ENCODE measurements around the gene POU6F2.
"Not testable (repeated sequence)": the region's sequence is repeated elsewhere in the genome, so short reads cannot be mapped to it uniquely, and the experiment has no call there.

POU6F2 gene

GRCh38 chr7:39187130-39187529 is 209.4 kb downstream of the POU6F2 start:
- no peak for DNase-seq (ENCODE audit: low spot score)

- DNase-seq (ENCODE audit: low spot score) = no peak
These were observed 214.8 kb downstream of the POU6F2 start for GRCh38 chr7:39192476-39192875.

GRCh38 chr7:39194388-39194787 is 216.7 kb downstream of the POU6F2 start:
- not testable (repeated sequence) for DNase-seq (ENCODE audit: low spot score)

GRCh38 chr7:39195967-39196366 is 218.3 kb downstream of the POU6F2 start:
- DNase-seq (ENCODE audit: low spot score) = no peak

GRCh38 chr7:39197831-39198230 is 220.1 kb downstream of the POU6F2 start:
- DNase-seq (ENCODE audit: low spot score) = no peak

- DNase-seq (ENCODE audit: low spot score) = no peak
These were observed 220.8 kb downstream of the POU6F2 start for GRCh38 chr7:39198556-39198955.

GRCh38 chr7:39199006-39199405 is 221.3 kb downstream of the POU6F2 start:
- no peak for DNase-seq (ENCODE audit: low spot score)

GRCh38 chr7:39199951-39200350 is 222.2 kb downstream of the POU6F2 start:
- DNase-seq (ENCODE audit: low spot score) = no peak

- no peak for DNase-seq (ENCODE audit: low spot score)
These were observed 224.3 kb downstream of the POU6F2 start for GRCh38 chr7:39202041-39202440.

- no peak for DNase-seq (ENCODE audit: low spot score)
These were observed 232.7 kb downstream of the POU6F2 start for GRCh38 chr7:39210362-39210761.

- no peak for DNase-seq (ENCODE audit: low spot score)
These were observed 233.9 kb downstream of the POU6F2 start for GRCh38 chr7:39211581-39211980.

- no peak for DNase-seq (ENCODE audit: low spot score)
These were observed 235.2 kb downstream of the POU6F2 start for GRCh38 chr7:39212876-39213275.

GRCh38 chr7:39217783-39218182 is 240.1 kb downstream of the POU6F2 start:
- no peak for DNase-seq (ENCODE audit: low spot score)

GRCh38 chr7:39219869-39220268 is 242.2 kb downstream of the POU6F2 start:
- DNase-seq (ENCODE audit: low spot score) = no peak

- no peak for DNase-seq (ENCODE audit: low spot score)
These were observed 244.2 kb downstream of the POU6F2 start for GRCh38 chr7:39221901-39222300.

GRCh38 chr7:39228946-39229345 is 251.2 kb downstream of the POU6F2 start:
- no peak for DNase-seq (ENCODE audit: low spot score)

GRCh38 chr7:39233851-39234529 is 256.3 kb downstream of the POU6F2 start:
- no peak for DNase-seq (ENCODE audit: low spot score)

- no peak for DNase-seq (ENCODE audit: low spot score)
These were observed 260.6 kb downstream of the POU6F2 start for GRCh38 chr7:39238234-39238869.

GRCh38 chr7:39240864-39241263 is 263.2 kb downstream of the POU6F2 start:
- DNase-seq (ENCODE audit: low spot score) = no peak

GRCh38 chr7:39247576-39247975 is 269.9 kb downstream of the POU6F2 start:
- no peak for DNase-seq (ENCODE audit: low spot score)

GRCh38 chr7:39248041-39248691 is 270.5 kb downstream of the POU6F2 start:
- no peak for DNase-seq (ENCODE audit: low spot score)

GRCh38 chr7:39248692-39249090 is 271.0 kb downstream of the POU6F2 start:
- DNase-seq (ENCODE audit: low spot score) = no peak

GRCh38 chr7:39249635-39250152 is 272.0 kb downstream of the POU6F2 start:
- DNase-seq (ENCODE audit: low spot score) = no peak

Data from hematopoietic multipotent progenitor cell treated with erythropoietin and hydrocortisone succinate and interleukin-3 and kit ligand, for 15 days (in vitro differentiated cells).